H1 (cell line): Measurements from ENCODE around the gene TRABD2B. TPM values are rescaled to one million over a fixed set of nuclear protein-coding genes. Genes with fewer than 3 reads are reported as not detected.

ENCODE experiments used
- CTCF ChIA-PET: fragments of 300-600 bp; sonication (Branson Sonifier 250); formaldehyde crosslinking; loops from one replicate; lab custom pipeline; 2021; ENCODE audit not compliant: partially characterized antibody; lab: Charles Lee
- POLR2A ChIA-PET: fragments of 300-600 bp; sonication (Branson Sonifier 250); formaldehyde crosslinking; loops from one replicate; lab custom pipeline; 2021; ENCODE audit warnings: inconsistent platforms; ENCODE audit not compliant: partially characterized antibody; lab: Charles Lee
- DNase-seq, 2 experiments: peaks; one replicate each; pipeline versions ENCODE4 v3.0.0 to v3.0.0-alpha.2; 2010 to 2022; ENCODE audit warnings: low spot score in 2 of 2, low read depth in 1 of 2, mixed read lengths in 1 of 2
- FAIRE-seq: peaks from 2 replicates; lab custom pipeline; 2011; peaks lifted over from hg19 to GRCh38; lab: Jason Lieb, UNC
- H2AFZ ChIP-seq: 2 replicates; pipeline ENCODE4 v1.8.1; 2012; ENCODE audit warnings: low read length, inconsistent platforms
- H2AK5ac ChIP-seq: 2 replicates; pipeline ENCODE4 v1.6.1; 2013; ENCODE audit warnings: low read depth, low read length
- H2BK120ac ChIP-seq: replicated peaks from 2 replicates; pipeline ENCODE3; 2013; ENCODE audit warnings: low read depth, low read length, inconsistent platforms
- H2BK12ac ChIP-seq: 2 replicates; pipeline ENCODE4 v1.6.1; 2013; ENCODE audit warnings: low read depth, low read length
- H2BK15ac ChIP-seq: 2 replicates; pipeline ENCODE4 v1.6.1; 2013; ENCODE audit warnings: low read length
- H2BK20ac ChIP-seq: 2 replicates; pipeline ENCODE4 v1.6.1; 2013; ENCODE audit warnings: low read length
- H2BK5ac ChIP-seq: 2 replicates; pipeline ENCODE4 v1.6.1; 2013; ENCODE audit warnings: low read depth, low read length
- H3K14ac ChIP-seq: 2 replicates; pipeline ENCODE4 v1.6.1; 2013; ENCODE audit warnings: inconsistent platforms; ENCODE audit not compliant: insufficient read length
- H3K18ac ChIP-seq: 2 replicates; pipeline ENCODE4 v1.6.1; 2013; ENCODE audit warnings: low read length; ENCODE audit errors: extremely low read depth
- H3K23ac ChIP-seq: 2 replicates; pipeline ENCODE4 v1.6.1; 2013; ENCODE audit warnings: inconsistent platforms; ENCODE audit not compliant: insufficient read length
- H3K23me2 ChIP-seq: 2 replicates; pipeline ENCODE4 v1.6.1; 2013; ENCODE audit warnings: low read depth, low read length
- H3K27ac ChIP-seq: 2 replicates; pipeline ENCODE4 v1.6.1; 2011; ENCODE audit warnings: low read depth, low read length, inconsistent platforms
- H3K27me3 ChIP-seq, 4 experiments: replicated peaks in 1 of 4; 1 replicate in 1 of 4; 2 replicates in 3 of 4; pipeline versions ENCODE4 v1.6.1 to v1.8.1; 2011 to 2013; ENCODE audit warnings: low read length in 3 of 4, mild to moderate bottlenecking in 3 of 4, inconsistent platforms in 2 of 4, mixed read lengths in 2 of 4, moderate library complexity in 1 of 4; ENCODE audit not compliant: control insufficient read depth in 3 of 4, insufficient read depth in 3 of 4; ENCODE audit errors: extremely low read depth in 1 of 4
- H3K36me3 ChIP-seq, 4 experiments: 2 replicates each; pipeline versions ENCODE4 v1.6.1 to v1.8.1; 2011 to 2013; ENCODE audit warnings: mild to moderate bottlenecking in 4 of 4, low read length in 3 of 4, moderate library complexity in 2 of 4, control low read depth in 1 of 4, inconsistent platforms in 1 of 4; ENCODE audit not compliant: insufficient read depth in 4 of 4, control insufficient read depth in 2 of 4
- H3K4ac ChIP-seq: replicated peaks from 2 replicates; pipeline ENCODE3; 2013; ENCODE audit warnings: low read length, low read depth, mixed read lengths, inconsistent platforms; ENCODE audit not compliant: insufficient read length
- H3K4me1 ChIP-seq, 4 experiments: replicated peaks in 1 of 4; 1 replicate in 1 of 4; 2 replicates in 3 of 4; pipeline versions ENCODE4 v1.6.1 to v1.8.1; 2011 to 2013; ENCODE audit warnings: low read length in 3 of 4, inconsistent platforms in 2 of 4, mixed read lengths in 1 of 4; ENCODE audit not compliant: insufficient read depth in 4 of 4, control insufficient read depth in 3 of 4
- H3K4me2 ChIP-seq, 2 experiments: 2 replicates each; pipeline versions ENCODE4 v1.6.1 to v1.8.1; 2011 to 2013; ENCODE audit warnings: low read depth in 2 of 2, low read length in 2 of 2, control low read depth in 1 of 2, inconsistent platforms in 1 of 2, mild to moderate bottlenecking in 1 of 2; ENCODE audit not compliant: insufficient read depth in 1 of 2
- H3K4me3 ChIP-seq, 4 experiments: fragments of 200-600, 300-600 bp in 1 of 4; sonication (generic), shearing (Covaris generic), sonication (Bioruptor Twin) in 1 of 4; 2 replicates each; pipeline versions ENCODE4 v1.5.1 to v1.8.1; 2011 to 2016; ENCODE audit warnings: low read length in 4 of 4, low read depth in 3 of 4, control low read depth in 2 of 4, inconsistent platforms in 2 of 4, mild to moderate bottlenecking in 2 of 4, mixed read lengths in 1 of 4, moderate library complexity in 1 of 4; ENCODE audit not compliant: insufficient read depth in 2 of 4; ENCODE audit errors: extremely low read depth in 1 of 4
- H3K56ac ChIP-seq: replicated peaks from 2 replicates; pipeline ENCODE3; 2013; ENCODE audit warnings: low read depth, mild to moderate bottlenecking, mixed read lengths, low read length, inconsistent platforms; ENCODE audit not compliant: insufficient read length
- H3K79me1 ChIP-seq: 2 replicates; pipeline ENCODE4 v1.6.1; 2013; ENCODE audit warnings: low read depth, low read length, control low read depth
- H3K79me2 ChIP-seq, 2 experiments: 2 replicates each; pipeline versions ENCODE4 v1.6.1 to v1.8.1; 2012 to 2013; ENCODE audit warnings: low read length in 2 of 2, mild to moderate bottlenecking in 2 of 2, inconsistent platforms in 1 of 2; ENCODE audit not compliant: insufficient read depth in 2 of 2, control insufficient read depth in 1 of 2
- H3K9ac ChIP-seq, 4 experiments: replicated peaks in 1 of 4; 1 replicate in 1 of 4; 2 replicates in 3 of 4; pipeline versions ENCODE4 v1.6.1 to v1.8.1; 2011 to 2013; ENCODE audit warnings: low read depth in 3 of 4, low read length in 3 of 4, control low read depth in 2 of 4, mild to moderate bottlenecking in 2 of 4, moderate library complexity in 2 of 4, inconsistent platforms in 1 of 4; ENCODE audit errors: extremely low read depth in 1 of 4
- H3K9me3 ChIP-seq, 2 experiments: 2 replicates each; pipeline versions ENCODE4 v1.6.1 to v1.8.1; 2012 to 2013; ENCODE audit warnings: mild to moderate bottlenecking in 2 of 2, moderate library complexity in 2 of 2, control low read depth in 1 of 2, inconsistent platforms in 1 of 2, low read depth in 1 of 2, low read length in 1 of 2, mixed read lengths in 1 of 2; ENCODE audit not compliant: insufficient read depth in 2 of 2
- H4K20me1 ChIP-seq, 2 experiments: replicated peaks in 1 of 2; 2 replicates each; pipeline versions ENCODE3 to v1.8.1; 2011 to 2013; ENCODE audit warnings: inconsistent platforms in 2 of 2, low read length in 2 of 2, mild to moderate bottlenecking in 1 of 2; ENCODE audit not compliant: insufficient read depth in 2 of 2, control insufficient read depth in 1 of 2
- H4K5ac ChIP-seq: 2 replicates; pipeline ENCODE4 v1.6.1; 2013; ENCODE audit warnings: low read length, low read depth, mixed read lengths, inconsistent platforms; ENCODE audit not compliant: insufficient read length
- H4K8ac ChIP-seq: 2 replicates; pipeline ENCODE4 v1.8.0; 2013; ENCODE audit warnings: mild to moderate bottlenecking, moderate library complexity, low read length, inconsistent platforms; ENCODE audit not compliant: insufficient read depth; ENCODE audit errors: extremely low read depth
- H4K91ac ChIP-seq: replicated peaks from 2 replicates; pipeline ENCODE3; 2013; ENCODE audit warnings: low read length, mixed read lengths, inconsistent platforms; ENCODE audit not compliant: insufficient read length
- CEBPB ChIP-seq: IDR thresholded peaks from 2 replicates; pipeline ENCODE4 v1.6.1; 2012; ENCODE audit warnings: low read depth, low read length
- CTBP2 ChIP-seq: IDR thresholded peaks from 2 replicates; pipeline ENCODE4 v1.7.0; 2011; ENCODE audit warnings: borderline replicate concordance, mild to moderate bottlenecking, moderate library complexity, mixed read lengths, low read length; ENCODE audit not compliant: insufficient read depth, insufficient read length
- EZH2 ChIP-seq: fragments of 200-600 bp; sonication (generic); IDR thresholded peaks from 2 replicates; pipeline ENCODE4 v1.7.1; 2012; ENCODE audit warnings: low read depth, mild to moderate bottlenecking, moderate library complexity, low read length, inconsistent platforms; ENCODE audit not compliant: severe bottlenecking
- GABPA ChIP-seq: IDR thresholded peaks from 2 replicates; pipeline ENCODE4 v1.6.1; 2011; ENCODE audit warnings: mild to moderate bottlenecking, low read length, moderate library complexity, borderline replicate concordance; ENCODE audit not compliant: insufficient read depth
- HDAC6 ChIP-seq: IDR thresholded peaks from one replicate; pipeline ENCODE4 v1.7.1; 2012; ENCODE audit warnings: low read depth, mild to moderate bottlenecking, inconsistent platforms, low read length, moderate library complexity
- JUND ChIP-seq: IDR thresholded peaks from 2 replicates; pipeline ENCODE4 v1.6.1; 2011; ENCODE audit warnings: mild to moderate bottlenecking, improper control_type of control experiment, low read length
- POLR2AphosphoS5 ChIP-seq: IDR thresholded peaks from 2 replicates; pipeline ENCODE4 v1.6.1; 2011; ENCODE audit warnings: low read depth, low read length
- RAD21 ChIP-seq, 2 experiments: IDR thresholded peaks in 1 of 2; conservative IDR thresholded peaks in 1 of 2; 2 replicates each; pipeline ENCODE4 v1.6.1; 2011; ENCODE audit warnings: low read depth in 2 of 2, low read length in 2 of 2, improper control_type of control experiment in 1 of 2, inconsistent platforms in 1 of 2, mild to moderate bottlenecking in 1 of 2, moderate library complexity in 1 of 2
- RXRA ChIP-seq: IDR thresholded peaks from 2 replicates; pipeline ENCODE4 v1.6.1; 2011; ENCODE audit warnings: low read depth, mild to moderate bottlenecking, low read length, moderate library complexity; ENCODE audit not compliant: insufficient read depth
- SAP30 ChIP-seq: fragments of 300-600 bp; sonication (generic); IDR thresholded peaks from 2 replicates; pipeline ENCODE4 v1.7.1; 2012; ENCODE audit warnings: low read length, moderate library complexity, mild to moderate bottlenecking, inconsistent platforms; ENCODE audit not compliant: insufficient read depth, insufficient replicate concordance
- SUZ12 ChIP-seq: fragments of 200-600 bp; sonication (generic); IDR thresholded peaks from 2 replicates; pipeline ENCODE4 v1.6.1; 2012; ENCODE audit warnings: mild to moderate bottlenecking, inconsistent platforms, low read length, moderate library complexity, mixed read lengths
- WGBS, 2 experiments: shearing (Covaris generic) in 1 of 2; methylation state at CpG; one replicate each; pipeline versions ENCODE4 v1.1.6 to v1.1.7; 2013 to 2015; ENCODE audit warnings: low lambda C conversion rate in 2 of 2, mixed read lengths in 2 of 2, inconsistent platforms in 1 of 2, low coverage in 1 of 2, missing lambda C conversion rate in 1 of 2; ENCODE audit not compliant: insufficient replicate concordance in 2 of 2, insufficient coverage in 1 of 2, insufficient read length in 1 of 2; ENCODE audit errors: extremely low coverage in 1 of 2, missing lambda C conversion rate in 1 of 2; 5-methylcytosine and 5-hydroxymethylcytosine counted together
- polyA plus RNA-seq, 7 experiments: library from polyadenylated mRNA; depleted of rRNA in 3 of 7; stranded (reverse) in 5 of 7; unstranded in 2 of 7; fragments of >200 nt in 5 of 7; fragments of 200-250 nt in 2 of 7; gene quantifications; 1 replicate in 5 of 7; 2 replicates in 1 of 7; 4 replicates in 1 of 7; pipeline versions ENCODE4 v1.2.1 to v1.2.3, GENCODE V29; 2011 to 2013; ENCODE audit warnings: missing spikeins in 2 of 7, mixed read lengths in 2 of 7
- total RNA-seq: library from RNA; stranded (reverse); fragmentation: NEBNext Ultra II Directional; extraction: Animal tissue kit (Norgen Biotek cat#: 25700); gene quantifications from 2 replicates; pipeline ENCODE4 v1.2.1, GENCODE V29; 2021
- TF ChIP-seq, protein P1 (sequence below): IDR thresholded peaks from 2 replicates; pipeline ENCODE4 v1.6.1; 2011; ENCODE audit warnings: low read depth, mild to moderate bottlenecking, low read length; ENCODE audit not compliant: insufficient read depth

Gene TRABD2B
- total and polyA plus RNA-seq, 2 of the 8 experiments (the other 6 are each of a cell fraction or from before 2014, with no cell fraction given), result 0.95 to 3.4 TPM

- H3K36me3 ChIP-seq, result no peaks in the 10 kb centered on the region
- ChIA-PET POLR2A (interaction anchor here (0.7 kb wide), 1 partner anchor 46 kb away, joined by 3 read pairs; no protein-coding TSS in a partner anchor), CTCF (interaction anchor here (0.6 to 1.7 kb wide), 3 partner anchors 9 to 59 kb away, joined by 3 to 4 read pairs (median 3); no protein-coding TSS in a partner anchor)
- H3K9me3 ChIP-seq, result no peaks in the 10 kb centered on the region; a peak in 1 of 4 replicates
- no peak overlapping the region for H4K91ac ChIP-seq
- no peaks in the 10 kb centered on the region for H3K79me2 ChIP-seq
- no peak overlapping the region for H2BK120ac ChIP-seq
- no peak overlapping the region for H3K18ac ChIP-seq
- no peaks in the 10 kb centered on the region for H4K20me1 ChIP-seq
- H3K9ac ChIP-seq, result no peak overlapping the region
- no peak for DNase-seq
- FAIRE-seq, result no peak
- H3K27ac ChIP-seq, result no peak overlapping the region
- H3K4me1 ChIP-seq, result peaks cover 0 to 6% (median 0%) of the 10 kb centered on the region in 4 experiments; a peak in 1 of 7 replicates
- no peak overlapping the region for H4K8ac ChIP-seq
- H3K27me3 ChIP-seq, result no peaks in the 10 kb centered on the region
- H2BK15ac ChIP-seq, result no peak overlapping the region
- no peaks in the 10 kb centered on the region for H3K79me1 ChIP-seq
- H3K4me2 ChIP-seq, result no peak overlapping the region
- no peak overlapping the region for H2BK20ac ChIP-seq
- no peak overlapping the region for H2AFZ ChIP-seq
- no peak overlapping the region for H2AK5ac ChIP-seq
- H3K4ac ChIP-seq, result no peak overlapping the region
- H3K4me3 ChIP-seq, result no peak overlapping the region
- H3K14ac ChIP-seq, result no peak overlapping the region
- 90% methylated on average over 2 of the region's 2 CpGs; no CpG with 5 or more reads in 1 of the 2 experiments for WGBS, 2 experiments
- H4K5ac ChIP-seq, result no peak overlapping the region
- H3K56ac ChIP-seq, result no peak overlapping the region
- no peak overlapping the region for H2BK5ac ChIP-seq
- H3K23ac ChIP-seq, result no peak overlapping the region
- no peaks in the 10 kb centered on the region for H3K23me2 ChIP-seq
- no peak overlapping the region for H2BK12ac ChIP-seq
- TF ChIP-seq SAP30 (no peak), CEBPB (no peak), HDAC6 (no peak), RAD21 (IDR thresholded peaks at IDR 0.05 in 1 of 2, conservative IDR thresholded peaks at IDR 0.05 in 1 of 2; ENCODE audit: low read depth in 2 of 2, low read length in 2 of 2) (no peak), CTBP2 (no peak), JUND (no peak), EZH2 (no peak), SUZ12 (no peak), POLR2AphosphoS5 (no peak), GABPA (no peak), RXRA (no peak)
- TF ChIP-seq, protein P1, sequence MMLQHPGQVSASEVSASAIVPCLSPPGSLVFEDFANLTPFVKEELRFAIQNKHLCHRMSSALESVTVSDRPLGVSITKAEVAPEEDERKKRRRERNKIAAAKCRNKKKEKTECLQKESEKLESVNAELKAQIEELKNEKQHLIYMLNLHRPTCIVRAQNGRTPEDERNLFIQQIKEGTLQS, result no peak
Measured at GRCh38 chr1:48021792-48022191, 24.6 kb upstream of the TRABD2B start.
